Measurements from ENCODE around the gene MBOAT1. TPM values are rescaled to one million over a fixed set of nuclear protein-coding genes. Genes with fewer than 3 reads are reported as not detected.

The MBOAT1 gene
- polyA plus RNA-seq, 1 donor from 2014 or later: not detected

DNA sequence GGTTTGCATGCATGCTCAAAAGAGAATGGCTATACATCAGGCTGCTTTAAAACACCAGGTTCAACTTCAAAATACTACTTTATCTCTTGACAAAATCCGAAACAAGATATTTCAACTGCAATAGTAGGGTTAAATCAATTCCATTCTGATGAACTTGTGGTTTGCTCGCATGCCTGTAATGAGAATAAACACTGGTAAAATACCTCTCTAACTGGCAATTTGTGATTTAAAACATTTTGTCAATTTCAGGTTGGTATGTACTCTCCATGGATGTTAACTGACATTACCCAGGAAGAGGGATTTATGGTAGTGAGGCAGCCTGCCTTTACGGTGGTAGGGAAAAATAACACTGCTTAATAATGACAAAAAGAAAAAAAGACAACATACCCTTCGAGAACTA is 74.4 kb downstream of the MBOAT1 start:
- Histone ChIP-seq H4K20me1 (ENCODE audit: insufficient read depth) (no peaks in the 10 kb centered on the region), H2AFZ (ENCODE audit: low read depth, low read length) (no peak overlapping the region), H3K9me3 (ENCODE audit: low read length) (no peaks in the 10 kb centered on the region), H3K4me2 (ENCODE audit: low read length) (no peak overlapping the region), H3F3A (ENCODE audit: insufficient read depth, low read length, poor library complexity, severe bottlenecking) (no peaks in the 10 kb centered on the region), H3K27ac (ENCODE audit: low read length) (no peak overlapping the region), H3K9ac (ENCODE audit: low read length) (no peak overlapping the region), H3K27me3 (ENCODE audit: insufficient read depth, low read depth, low read length) (no peaks in the 10 kb centered on the region), H3K36me3 (ENCODE audit: insufficient read depth, low read length) (no peaks in the 10 kb centered on the region), H3K4me3 (ENCODE audit: low read length) (no peak overlapping the region), H3K79me2 (replicated peaks; ENCODE audit: insufficient read depth, low read length) (no peaks in the 10 kb centered on the region), H3K9me2 (ENCODE audit: insufficient read depth, low read length) (no peaks in the 10 kb centered on the region)
- TF ChIP-seq RAD21 (conservative IDR thresholded peaks at IDR 0.05) (no peak), EZH2 (IDR thresholded peaks at IDR 0.05; ENCODE audit: borderline replicate concordance, insufficient read depth, low read length, poor library complexity, severe bottlenecking) (no peak), MXI1 (conservative IDR thresholded peaks at IDR 0.05; ENCODE audit: poor library complexity, severe bottlenecking) (no peak), EP300 (conservative IDR thresholded peaks at IDR 0.05; ENCODE audit: poor library complexity, severe bottlenecking) (no peak), TAF1 (IDR thresholded peaks at IDR 0.05; ENCODE audit: low read depth) (no peak), SMC3 (conservative IDR thresholded peaks at IDR 0.05; ENCODE audit: poor library complexity) (no peak), POLR2AphosphoS5 (IDR thresholded peaks at IDR 0.05) (no peak)
- TF ChIP-seq, protein P1, sequence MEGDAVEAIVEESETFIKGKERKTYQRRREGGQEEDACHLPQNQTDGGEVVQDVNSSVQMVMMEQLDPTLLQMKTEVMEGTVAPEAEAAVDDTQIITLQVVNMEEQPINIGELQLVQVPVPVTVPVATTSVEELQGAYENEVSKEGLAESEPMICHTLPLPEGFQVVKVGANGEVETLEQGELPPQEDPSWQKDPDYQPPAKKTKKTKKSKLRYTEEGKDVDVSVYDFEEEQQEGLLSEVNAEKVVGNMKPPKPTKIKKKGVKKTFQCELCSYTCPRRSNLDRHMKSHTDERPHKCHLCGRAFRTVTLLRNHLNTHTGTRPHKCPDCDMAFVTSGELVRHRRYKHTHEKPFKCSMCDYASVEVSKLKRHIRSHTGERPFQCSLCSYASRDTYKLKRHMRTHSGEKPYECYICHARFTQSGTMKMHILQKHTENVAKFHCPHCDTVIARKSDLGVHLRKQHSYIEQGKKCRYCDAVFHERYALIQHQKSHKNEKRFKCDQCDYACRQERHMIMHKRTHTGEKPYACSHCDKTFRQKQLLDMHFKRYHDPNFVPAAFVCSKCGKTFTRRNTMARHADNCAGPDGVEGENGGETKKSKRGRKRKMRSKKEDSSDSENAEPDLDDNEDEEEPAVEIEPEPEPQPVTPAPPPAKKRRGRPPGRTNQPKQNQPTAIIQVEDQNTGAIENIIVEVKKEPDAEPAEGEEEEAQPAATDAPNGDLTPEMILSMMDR (IDR thresholded peaks at IDR 0.05; ENCODE audit: poor library complexity, severe bottlenecking): no peak
- TF ChIP-seq, protein P2, sequence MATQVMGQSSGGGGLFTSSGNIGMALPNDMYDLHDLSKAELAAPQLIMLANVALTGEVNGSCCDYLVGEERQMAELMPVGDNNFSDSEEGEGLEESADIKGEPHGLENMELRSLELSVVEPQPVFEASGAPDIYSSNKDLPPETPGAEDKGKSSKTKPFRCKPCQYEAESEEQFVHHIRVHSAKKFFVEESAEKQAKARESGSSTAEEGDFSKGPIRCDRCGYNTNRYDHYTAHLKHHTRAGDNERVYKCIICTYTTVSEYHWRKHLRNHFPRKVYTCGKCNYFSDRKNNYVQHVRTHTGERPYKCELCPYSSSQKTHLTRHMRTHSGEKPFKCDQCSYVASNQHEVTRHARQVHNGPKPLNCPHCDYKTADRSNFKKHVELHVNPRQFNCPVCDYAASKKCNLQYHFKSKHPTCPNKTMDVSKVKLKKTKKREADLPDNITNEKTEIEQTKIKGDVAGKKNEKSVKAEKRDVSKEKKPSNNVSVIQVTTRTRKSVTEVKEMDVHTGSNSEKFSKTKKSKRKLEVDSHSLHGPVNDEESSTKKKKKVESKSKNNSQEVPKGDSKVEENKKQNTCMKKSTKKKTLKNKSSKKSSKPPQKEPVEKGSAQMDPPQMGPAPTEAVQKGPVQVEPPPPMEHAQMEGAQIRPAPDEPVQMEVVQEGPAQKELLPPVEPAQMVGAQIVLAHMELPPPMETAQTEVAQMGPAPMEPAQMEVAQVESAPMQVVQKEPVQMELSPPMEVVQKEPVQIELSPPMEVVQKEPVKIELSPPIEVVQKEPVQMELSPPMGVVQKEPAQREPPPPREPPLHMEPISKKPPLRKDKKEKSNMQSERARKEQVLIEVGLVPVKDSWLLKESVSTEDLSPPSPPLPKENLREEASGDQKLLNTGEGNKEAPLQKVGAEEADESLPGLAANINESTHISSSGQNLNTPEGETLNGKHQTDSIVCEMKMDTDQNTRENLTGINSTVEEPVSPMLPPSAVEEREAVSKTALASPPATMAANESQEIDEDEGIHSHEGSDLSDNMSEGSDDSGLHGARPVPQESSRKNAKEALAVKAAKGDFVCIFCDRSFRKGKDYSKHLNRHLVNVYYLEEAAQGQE (IDR thresholded peaks at IDR 0.05; ENCODE audit: borderline replicate concordance): no peak

DNA sequence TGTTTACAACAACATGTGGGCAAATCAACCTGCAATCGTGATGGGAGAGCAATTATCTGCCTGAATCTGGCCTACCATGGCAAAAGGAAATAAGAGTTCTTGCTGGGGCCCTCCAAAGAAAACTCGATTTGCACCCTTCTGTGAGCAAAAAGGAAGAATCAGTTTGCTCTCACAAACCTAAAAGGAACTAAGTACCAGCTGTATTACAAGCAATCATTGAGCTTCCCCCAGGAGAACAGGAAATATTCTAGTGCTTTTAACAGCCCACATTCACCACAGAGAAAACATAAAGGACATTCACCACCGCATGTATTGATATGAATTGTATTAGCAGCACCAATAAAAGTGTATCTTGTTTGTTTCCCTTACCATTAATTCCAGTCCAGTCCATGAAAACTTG is 75.0 kb downstream of the MBOAT1 start:
- no peaks in the 10 kb centered on the region for H3F3A ChIP-seq (ENCODE audit: insufficient read depth, low read length, poor library complexity, severe bottlenecking)
- no peak overlapping the region for H3K4me2 ChIP-seq (ENCODE audit: low read length)
- TF ChIP-seq SMC3 (conservative IDR thresholded peaks at IDR 0.05; ENCODE audit: poor library complexity) (no peak), EZH2 (IDR thresholded peaks at IDR 0.05; ENCODE audit: borderline replicate concordance, insufficient read depth, low read length, poor library complexity, severe bottlenecking) (no peak), TAF1 (IDR thresholded peaks at IDR 0.05; ENCODE audit: low read depth) (no peak), MXI1 (conservative IDR thresholded peaks at IDR 0.05; ENCODE audit: poor library complexity, severe bottlenecking) (no peak), POLR2AphosphoS5 (IDR thresholded peaks at IDR 0.05) (no peak), RAD21 (conservative IDR thresholded peaks at IDR 0.05) (no peak)
- TF ChIP-seq, protein P1 (IDR thresholded peaks at IDR 0.05; ENCODE audit: poor library complexity, severe bottlenecking): no peak
- TF ChIP-seq, protein P2 (IDR thresholded peaks at IDR 0.05; ENCODE audit: borderline replicate concordance): no peak
- no peak overlapping the region for H2AFZ ChIP-seq (ENCODE audit: low read depth, low read length)
- no peak overlapping the region for H3K4me3 ChIP-seq (ENCODE audit: low read length)
- H4K20me1 ChIP-seq (ENCODE audit: insufficient read depth): no peaks in the 10 kb centered on the region
- H3K9me3 ChIP-seq (ENCODE audit: low read length): no peaks in the 10 kb centered on the region
- H3K79me2 ChIP-seq (replicated peaks; ENCODE audit: insufficient read depth, low read length): no peaks in the 10 kb centered on the region
- no peak overlapping the region for H3K27ac ChIP-seq (ENCODE audit: low read length)
- H3K9ac ChIP-seq (ENCODE audit: low read length): no peak overlapping the region
- H3K27me3 ChIP-seq (ENCODE audit: insufficient read depth, low read depth, low read length): no peaks in the 10 kb centered on the region
- no peaks in the 10 kb centered on the region for H3K36me3 ChIP-seq (ENCODE audit: insufficient read depth, low read length)
- no peaks in the 10 kb centered on the region for H3K9me2 ChIP-seq (ENCODE audit: insufficient read depth, low read length)
